ENCODE data around the gene CEBPG.

CEBPG gene

DNA sequence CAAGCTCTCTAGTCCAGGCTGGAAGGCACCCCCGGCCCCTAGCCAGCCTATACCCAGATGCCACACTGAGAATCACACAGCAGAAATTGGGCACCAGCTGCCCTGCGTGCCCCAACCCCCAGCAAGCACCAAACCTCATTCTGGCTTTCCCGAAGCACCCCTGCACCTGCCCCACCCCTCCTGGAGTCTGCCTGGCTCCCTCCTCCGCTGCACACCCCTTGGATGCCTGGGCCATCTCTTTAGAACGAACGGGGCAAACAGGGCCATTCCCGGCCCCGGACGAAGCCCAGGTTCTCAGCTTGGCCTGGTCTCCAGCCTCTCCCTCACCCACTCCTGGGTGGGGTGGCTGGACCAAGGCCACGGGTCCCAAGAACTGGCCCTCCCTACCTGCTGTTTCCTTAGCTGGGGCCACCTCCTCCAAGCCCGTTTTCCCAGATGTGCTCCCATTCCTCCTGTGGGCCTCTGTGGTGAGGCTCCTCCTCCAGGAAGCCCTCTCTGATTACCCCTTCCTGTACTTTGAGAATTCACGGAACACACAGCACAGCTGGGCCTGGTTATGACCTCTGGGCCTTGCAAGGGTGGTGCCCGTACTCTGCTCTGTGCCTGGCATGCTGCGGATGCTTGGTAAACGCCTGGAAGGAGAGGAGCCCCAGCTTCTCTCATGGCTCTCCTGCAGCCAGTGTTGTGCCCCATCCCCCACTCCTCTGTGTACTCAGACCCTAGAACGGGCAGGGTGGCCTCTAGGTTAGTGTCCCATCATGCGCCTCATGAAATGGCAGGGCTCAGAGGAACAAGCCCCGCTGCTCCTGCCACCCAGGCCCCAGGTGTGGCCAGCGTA is 21.4 kb downstream of the CEBPG start:
- no peak for DNase-seq (ENCODE audit: low spot score)

GRCh38 chr19:33395561-33396550 is 22.3 kb downstream of the CEBPG start:
- no peak for DNase-seq (ENCODE audit: low spot score)

- DNase-seq (ENCODE audit: low spot score): no peak
Measured at GRCh38 chr19:33396701-33397535, 23.4 kb downstream of the CEBPG start.

DNA sequence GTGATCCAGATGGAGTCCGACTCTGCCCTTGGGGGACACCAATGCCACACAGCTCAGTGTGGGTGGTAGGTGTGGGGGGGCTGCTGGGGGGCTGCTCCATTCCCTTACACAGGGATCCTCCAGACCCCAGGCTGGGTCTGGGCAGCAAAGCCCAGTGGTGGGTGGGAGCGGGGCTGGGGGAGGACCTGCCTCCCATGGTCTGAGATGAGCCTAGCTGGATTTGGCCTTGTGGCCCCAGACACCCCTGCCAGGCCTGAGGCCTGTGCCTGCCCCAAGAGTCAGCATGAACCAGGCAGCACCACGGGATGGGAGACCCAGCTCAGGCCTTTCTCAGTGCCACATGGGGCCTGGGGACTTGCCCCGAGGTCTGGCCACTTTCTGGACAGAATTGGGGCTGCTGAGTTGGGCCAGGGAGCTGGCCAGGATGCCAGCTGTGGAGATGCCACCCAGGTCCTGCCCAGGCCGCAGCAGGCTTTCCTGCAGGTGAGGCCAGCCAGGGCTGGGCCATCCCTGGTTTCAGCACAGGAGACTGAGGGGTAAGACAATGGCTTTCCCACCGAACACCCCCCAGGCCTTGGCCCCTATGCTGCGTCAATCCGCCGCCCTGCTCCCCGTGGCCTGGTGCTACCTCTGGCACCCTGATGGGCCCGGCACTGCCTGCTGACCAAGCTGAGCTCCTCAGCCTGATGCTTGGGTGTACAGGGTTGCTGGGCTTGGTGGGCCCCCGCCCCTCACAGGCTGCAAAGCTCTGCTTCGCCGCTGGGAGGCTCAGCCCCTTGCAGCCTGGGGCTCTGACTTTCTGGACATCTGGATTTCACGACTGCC is 24.2 kb downstream of the CEBPG start:
- DNase-seq (ENCODE audit: low spot score): no peak

- no peak for DNase-seq (ENCODE audit: low spot score)
Measured at GRCh38 chr19:33398361-33399060, 25.0 kb downstream of the CEBPG start.

DNA sequence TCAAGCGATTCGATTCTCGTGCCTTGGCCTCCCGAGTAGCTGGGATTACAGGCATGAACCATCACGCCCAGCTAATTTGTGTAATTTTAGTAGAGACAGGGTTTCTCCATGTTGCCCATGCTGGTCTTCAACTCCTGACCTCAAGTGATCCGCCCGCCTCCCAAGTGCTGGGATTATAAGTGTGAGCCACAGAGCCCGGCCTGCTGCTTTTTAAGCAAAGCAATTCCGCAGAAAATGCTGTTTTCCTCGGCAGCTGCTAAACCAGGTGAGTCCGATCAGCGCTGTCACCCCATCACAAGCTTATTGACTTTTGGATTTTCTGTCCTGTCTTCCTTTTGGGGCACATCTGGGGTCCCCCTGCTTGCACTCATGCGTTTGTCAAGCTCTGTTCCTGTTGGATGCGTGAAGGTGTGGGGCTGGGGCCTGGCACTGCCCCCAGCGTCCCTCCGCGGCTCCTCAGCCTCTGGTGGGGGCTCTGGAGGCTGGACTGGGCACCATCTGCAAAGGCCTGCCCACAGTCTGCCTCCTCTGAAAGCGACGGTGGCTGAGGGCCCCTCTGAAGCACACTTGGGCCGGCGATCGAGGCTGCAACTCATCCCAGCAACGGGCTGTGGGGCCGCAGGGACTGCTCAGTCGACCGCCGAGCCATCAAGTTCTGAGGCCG is 25.7 kb downstream of the CEBPG start:
- no peak for DNase-seq (ENCODE audit: low spot score)

DNA sequence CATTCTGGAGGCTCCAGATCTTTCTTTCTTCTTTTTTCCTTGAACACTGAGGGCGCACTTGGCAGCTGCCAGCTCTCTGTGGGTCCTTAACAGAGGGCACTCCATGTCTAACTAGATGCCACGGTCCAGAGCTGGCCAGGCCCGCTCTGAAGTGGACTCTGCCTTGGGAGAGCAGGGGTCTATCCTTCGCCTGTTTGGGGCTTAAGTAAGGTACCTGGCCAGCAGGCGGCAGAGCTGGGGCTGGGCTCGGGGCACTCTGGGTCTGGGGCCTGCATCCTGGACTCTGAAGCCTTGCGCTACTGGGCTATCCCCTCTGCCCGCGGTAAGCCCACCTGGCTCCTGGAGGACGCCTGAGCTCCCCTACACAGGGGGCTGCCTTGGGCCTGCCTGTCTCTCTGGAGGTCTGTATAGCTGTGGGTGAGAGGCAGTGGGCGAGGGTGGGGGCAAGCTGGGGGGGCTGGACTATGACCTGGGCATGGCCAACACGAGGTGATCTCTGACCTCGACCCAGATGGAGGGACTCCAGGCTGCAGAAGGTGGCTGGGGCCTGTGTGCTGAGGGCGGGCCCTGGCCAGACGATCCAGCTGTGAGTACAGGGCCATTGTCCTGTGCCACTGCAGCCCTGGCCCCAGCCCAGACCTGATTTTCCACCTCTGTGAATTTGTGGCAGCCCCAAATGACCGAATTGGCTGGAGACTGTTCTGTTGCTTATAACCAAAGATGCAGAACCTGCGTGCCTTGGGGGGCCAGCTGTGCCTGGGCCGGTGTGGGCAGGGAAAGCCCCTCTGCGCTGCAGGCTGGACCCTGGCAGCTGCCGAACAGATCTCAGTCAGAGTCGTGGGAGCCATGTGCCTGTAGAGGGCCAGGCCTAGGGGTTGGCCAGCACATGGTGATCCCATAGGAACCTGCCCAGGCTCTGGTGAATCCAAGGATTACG is 26.5 kb downstream of the CEBPG start:
- no peak for DNase-seq (ENCODE audit: low spot score)

DNA sequence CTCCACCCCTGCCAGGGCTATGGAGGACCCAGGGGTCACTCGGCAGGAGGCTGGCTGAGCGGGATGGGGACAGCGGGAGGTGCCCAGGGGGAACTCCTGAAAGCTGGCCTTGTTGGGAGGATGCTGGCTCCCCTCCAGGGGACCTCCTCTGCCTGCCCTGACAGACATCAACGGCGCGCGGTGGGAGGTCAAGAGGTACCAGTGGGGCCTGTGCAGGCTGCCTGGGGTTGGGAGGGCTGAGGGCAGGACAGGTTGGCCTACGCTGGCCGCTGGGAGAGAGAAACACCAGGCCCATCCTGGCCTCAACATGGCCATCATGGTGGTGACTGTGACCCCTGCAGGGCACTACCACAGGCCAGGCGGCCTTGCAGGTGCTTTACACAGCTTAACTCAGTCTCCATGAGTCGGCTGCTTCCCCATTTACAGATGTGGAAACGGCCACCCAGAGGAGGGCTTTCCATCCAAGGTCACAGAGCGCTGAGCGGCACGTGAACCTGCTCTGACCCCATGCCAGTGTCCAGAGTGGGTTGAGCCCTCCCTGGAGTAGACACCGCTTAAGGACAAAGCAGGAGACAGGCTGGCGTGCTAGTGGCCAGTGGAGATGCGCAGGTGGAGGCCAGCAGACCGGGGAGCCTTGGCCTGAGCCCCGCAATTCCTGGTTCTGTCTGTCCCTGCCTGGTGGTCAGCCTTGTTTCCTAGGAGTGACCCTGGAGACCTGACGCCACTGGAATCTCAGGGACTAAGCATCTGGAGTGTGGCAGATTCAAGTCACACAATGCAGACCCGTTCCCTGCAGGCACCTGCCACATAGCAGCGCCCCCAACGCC is 27.6 kb downstream of the CEBPG start:
- DNase-seq (ENCODE audit: low spot score): no peak

DNA sequence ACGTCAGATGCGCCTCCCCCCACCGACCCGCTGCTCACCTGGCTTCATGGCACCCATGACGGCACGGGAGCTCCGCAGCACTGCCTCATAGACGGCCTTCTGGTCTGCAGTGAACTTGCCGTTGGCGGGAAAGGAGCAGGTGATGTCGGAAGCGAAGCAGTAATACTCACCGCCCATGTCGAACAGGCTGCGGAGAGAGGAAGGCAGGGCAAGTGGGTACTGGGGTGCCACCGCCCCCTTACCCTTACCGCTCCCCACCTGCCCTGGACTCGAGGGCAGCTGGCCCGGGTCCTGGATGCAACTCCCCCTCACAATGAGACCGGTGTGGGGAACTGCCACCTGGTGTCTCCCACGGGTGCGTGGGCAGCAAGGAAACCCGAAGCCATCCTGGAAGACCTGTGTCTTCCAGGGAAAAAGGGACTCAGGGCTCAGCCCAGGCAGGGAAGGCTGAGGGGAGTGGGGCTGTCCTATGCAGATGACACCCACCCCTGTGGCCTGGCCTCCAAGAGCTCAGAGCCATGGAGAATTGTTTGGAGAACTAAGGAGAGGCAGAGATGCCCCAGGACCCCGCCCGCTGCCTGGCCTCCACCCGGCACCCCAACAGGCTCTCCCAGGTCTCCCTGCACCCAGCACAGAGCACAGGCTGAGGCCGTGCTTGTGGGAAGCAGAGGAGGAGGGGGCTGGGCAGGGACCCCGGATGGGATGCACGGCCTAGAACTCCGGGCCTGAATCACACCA is 28.3 kb downstream of the CEBPG start:
- no peak for DNase-seq (ENCODE audit: low spot score)

- peak; percentile 21 for DNase-seq (ENCODE audit: low spot score)
Measured at GRCh38 chr19:33402421-33403220, 29.1 kb downstream of the CEBPG start.

DNA sequence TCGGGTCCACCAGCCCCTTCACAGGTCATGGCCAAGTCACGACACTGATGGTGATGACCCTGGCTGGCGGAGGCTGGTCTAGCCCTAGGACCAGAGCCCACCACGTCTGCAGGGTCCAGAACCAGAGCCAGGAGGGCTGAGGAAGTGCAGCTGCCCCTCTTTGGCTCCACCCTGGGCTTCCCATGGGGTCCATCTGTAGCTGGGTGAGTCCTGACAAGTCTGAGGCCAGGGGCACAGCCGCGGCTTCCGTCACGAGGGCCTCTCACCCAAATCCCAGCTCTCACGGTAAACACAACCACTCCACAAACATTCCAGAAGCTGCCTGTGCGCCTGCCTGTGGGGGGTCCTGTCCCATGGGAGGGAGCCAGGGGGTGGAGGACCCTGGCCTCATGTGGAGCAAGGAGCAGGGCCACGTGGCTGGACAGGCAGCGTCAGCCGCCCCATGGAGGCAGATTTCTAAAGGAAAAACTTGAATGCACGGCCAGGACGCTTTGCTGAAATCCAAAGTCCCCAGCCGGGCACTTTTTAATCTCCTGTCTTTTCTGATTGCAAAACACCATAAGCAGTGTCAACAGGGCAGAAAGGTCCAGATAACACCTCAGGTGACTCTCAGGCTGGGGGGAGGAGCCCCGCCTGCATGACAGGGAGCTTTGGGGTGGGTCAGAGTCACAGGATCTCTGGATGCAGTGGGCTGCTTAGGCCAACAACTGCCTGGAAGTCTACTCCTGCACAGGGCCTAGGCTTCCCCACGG is 29.9 kb downstream of the CEBPG start:
- no peak for DNase-seq (ENCODE audit: low spot score)

DNA sequence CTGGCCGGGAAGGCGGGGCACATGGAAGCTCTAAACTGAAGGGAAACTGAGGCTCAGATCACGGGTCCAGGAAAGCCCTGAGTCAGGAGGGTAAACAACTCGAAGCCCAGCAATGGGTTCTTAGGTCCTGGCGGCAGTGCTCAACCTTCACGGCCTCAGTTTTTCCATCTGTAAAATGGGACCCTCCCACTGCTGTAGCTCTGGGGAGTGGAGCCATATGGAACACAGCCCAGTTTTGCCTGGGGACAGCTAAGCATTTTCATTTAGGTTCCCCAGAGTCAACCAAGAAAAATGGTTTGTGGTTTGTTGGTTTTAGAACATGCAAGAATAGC is 30.4 kb downstream of the CEBPG start:
- DNase-seq (ENCODE audit: low spot score): no peak

- DNase-seq (ENCODE audit: low spot score): peak; percentile 21
Measured at GRCh38 chr19:33404506-33405253, 31.2 kb downstream of the CEBPG start.

DNA sequence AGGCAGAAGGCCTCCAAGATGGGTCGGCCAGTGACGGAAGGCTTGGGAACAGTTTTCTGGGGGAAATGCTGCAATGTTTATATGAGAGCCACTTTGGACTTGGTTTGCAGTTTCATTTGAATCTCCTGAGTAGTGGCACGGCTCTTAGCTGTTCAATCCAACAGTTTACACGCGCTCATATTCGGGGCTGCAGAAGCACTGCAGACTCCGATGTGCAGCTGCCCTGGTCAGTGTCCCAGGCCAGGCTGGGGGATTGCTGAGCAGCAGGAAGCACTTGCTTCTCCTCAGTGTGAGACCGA is 31.7 kb downstream of the CEBPG start:
- DNase-seq (ENCODE audit: low spot score): no peak

Measured in globus pallidus (tissue), 1 donor.